Measurements from ENCODE around the gene HRAS. TPM values are rescaled to one million over a fixed set of nuclear protein-coding genes. Genes with fewer than 3 reads are reported as not detected.
"Not testable (repeated sequence)": the region's sequence is repeated elsewhere in the genome, so short reads cannot be mapped to it uniquely, and the experiment has no call there.

HRAS gene
- total and polyA plus RNA-seq, 2 donors (not counting 3 experiments of a cell fraction or from before 2014, with no cell fraction given), result 103 to 109 TPM

GRCh38 chr11:518463-519202 lies 16.7 kb downstream of the HRAS start:
- Histone ChIP-seq H3K27me3 (ENCODE audit: control insufficient read depth in 2 of 2, insufficient read depth in 2 of 2, low read length in 2 of 2) (no peaks in the 10 kb centered on the region), H4K20me1 (replicated peaks; ENCODE audit: control insufficient read depth, extremely low read depth, insufficient read depth, low read length) (no peaks in the 10 kb centered on the region), H3K9ac (replicated peaks; ENCODE audit: extremely low read depth, insufficient read depth, low read length) (no peak overlapping the region), H2AFZ (ENCODE audit: low read depth, low read length) (peak overlapping the region; percentile 64), H3K79me2 (ENCODE audit: control insufficient read depth, insufficient read depth, low read length) (no peaks in the 10 kb centered on the region), H3K27ac (ENCODE audit: insufficient read depth, low read depth, low read length) (peak overlapping the region; percentile 36), H3K4me3 (replicated peaks in 1 of 3; ENCODE audit: insufficient read depth in 1 of 3, low read depth in 1 of 3, low read length in 3 of 3) (no peak overlapping the region), H3K9me1 (replicated peaks; ENCODE audit: control insufficient read depth, extremely low read depth, insufficient read depth, low read length) (no peaks in the 10 kb centered on the region), H3K36me3 (ENCODE audit: control insufficient read depth in 2 of 2, extremely low read depth in 1 of 2, insufficient read depth in 2 of 2, low read length in 2 of 2) (no peaks in the 10 kb centered on the region), H3K4me1 (ENCODE audit: control insufficient read depth, extremely low read depth, insufficient read depth, low read length) (peaks cover 3% of the 10 kb centered on the region), H3K9me3 (replicated peaks; ENCODE audit: control insufficient read depth, insufficient read depth, low read length) (no peaks in the 10 kb centered on the region), H3K4me2 (ENCODE audit: insufficient read depth, low read length) (peak overlapping the region; percentile 64)
- CTCF ChIA-PET, result interaction anchor here (0.6 to 1.7 kb wide), 17 partner anchors 9 to 302 kb away, joined by 3 to 8 read pairs (median 4); partner anchors contain the start of gene SIGIRR
- BruUV-seq (replicated peaks), result no TSS peak
- dilution Hi-C loops (cut with MboI; ENCODE audit: extremely low pct_ligation_motif_present, low sequenced_read_pairs) (no loop called here), intact Hi-C loops (cut with micrococcal nuclease) (loop anchor here (1.0 to 5.0 kb wide), 6 partner anchors 11 to 211 kb away; partner anchors contain the start of genes HRAS, IFITM2, PTDSS2 and RNH1)
- TF ChIP-seq MAX (IDR thresholded peaks at IDR 0.05; ENCODE audit: insufficient read depth, insufficient read length) (peak; percentile 77), EZH2 (IDR thresholded peaks at IDR 0.05; ENCODE audit: borderline replicate concordance, low read depth, low read length, severe bottlenecking) (no peak), POLR2AphosphoS5 (IDR thresholded peaks at IDR 0.05; ENCODE audit: insufficient read depth, low read depth, low read length) (peak; percentile 98), MYC (IDR thresholded peaks at IDR 0.05; ENCODE audit: low read depth, low read length) (no peak), CTCF (IDR thresholded peaks at IDR 0.05; ENCODE audit: extremely low read depth in 1 of 2, insufficient read depth in 1 of 2, low read depth in 1 of 2, low read length in 2 of 2) (peak; percentile 91 to 100), GATA2 (IDR thresholded peaks at IDR 0.05; ENCODE audit: insufficient read depth, insufficient read length, low read depth, low read length) (no peak), JUN (IDR thresholded peaks at IDR 0.05; ENCODE audit: borderline replicate concordance, insufficient read depth, insufficient read length, low read depth) (peak; percentile 30), FOS (IDR thresholded peaks at IDR 0.05; ENCODE audit: borderline replicate concordance, insufficient read depth, low read length) (peak; percentile 69), POLR2A (IDR thresholded peaks at IDR 0.05; ENCODE audit: low read depth, low read length) (no peak)
- DNase-seq (ENCODE audit: low read depth, low spot score) (peak; percentile 97), FAIRE-seq (peak; percentile 91)
- POLR2A ChIA-PET, result no interaction called here

GRCh38 chr11:516918-517685 lies 18.3 kb downstream of the HRAS start:
- H3K36me3 ChIP-seq (ENCODE audit: control insufficient read depth in 2 of 2, extremely low read depth in 1 of 2, insufficient read depth in 2 of 2, low read length in 2 of 2); H3K4me3 ChIP-seq (replicated peaks in 1 of 3; ENCODE audit: insufficient read depth in 1 of 3, low read depth in 1 of 3, low read length in 3 of 3); dilution Hi-C loops (cut with MboI; ENCODE audit: extremely low pct_ligation_motif_present, low sequenced_read_pairs); POLR2A ChIA-PET; DNase-seq (ENCODE audit: low read depth, low spot score); H4K20me1 ChIP-seq (replicated peaks; ENCODE audit: control insufficient read depth, extremely low read depth, insufficient read depth, low read length); H3K27me3 ChIP-seq (ENCODE audit: control insufficient read depth in 2 of 2, insufficient read depth in 2 of 2, low read length in 2 of 2); H3K9me1 ChIP-seq (replicated peaks; ENCODE audit: control insufficient read depth, extremely low read depth, insufficient read depth, low read length); H2AFZ ChIP-seq (ENCODE audit: low read depth, low read length); CTCF ChIA-PET; H3K27ac ChIP-seq (ENCODE audit: insufficient read depth, low read depth, low read length); FAIRE-seq; H3K9ac ChIP-seq (replicated peaks; ENCODE audit: extremely low read depth, insufficient read depth, low read length); H3K79me2 ChIP-seq (ENCODE audit: control insufficient read depth, insufficient read depth, low read length); H3K4me2 ChIP-seq (ENCODE audit: insufficient read depth, low read length); BruUV-seq (replicated peaks); H3K4me1 ChIP-seq (ENCODE audit: control insufficient read depth, extremely low read depth, insufficient read depth, low read length); H3K9me3 ChIP-seq (replicated peaks; ENCODE audit: control insufficient read depth, insufficient read depth, low read length): not testable (repeated sequence)
- intact Hi-C loops (cut with micrococcal nuclease), result loop anchor here (5.0 kb wide), 1 partner anchor 210 kb away; the partner anchor contains the start of gene IFITM2

All from endothelial cell of umbilical vein (primary cell).